Endothelial cell (in vitro differentiated cells): ENCODE results near the gene DSCAML1. TPM values are rescaled to one million over a fixed set of nuclear protein-coding genes. Genes with fewer than 3 reads are reported as not detected.

Experiments
- DNase-seq: peaks from one replicate; pipeline ENCODE4 v3.0.0; 2021; ENCODE audit warnings: low spot score
- H3K27ac Mint-ChIP-seq: one replicate; pipeline ENCODE4 v1.8.0; 2021; ENCODE audit warnings: mixed read lengths, inconsistent platforms; ENCODE audit not compliant: unreplicated experiment
- H3K27me3 Mint-ChIP-seq: one replicate; pipeline ENCODE4 v1.8.0; 2021; ENCODE audit warnings: mild to moderate bottlenecking, moderate library complexity, mixed read lengths, inconsistent platforms; ENCODE audit not compliant: unreplicated experiment
- H3K36me3 Mint-ChIP-seq: one replicate; pipeline ENCODE4 v1.8.0; 2021; ENCODE audit warnings: mild to moderate bottlenecking, low read depth, mixed read lengths, inconsistent platforms; ENCODE audit not compliant: unreplicated experiment
- H3K4me1 Mint-ChIP-seq: one replicate; pipeline ENCODE4 v1.8.0; 2021; ENCODE audit warnings: mild to moderate bottlenecking, mixed read lengths, inconsistent platforms; ENCODE audit not compliant: unreplicated experiment
- H3K4me3 Mint-ChIP-seq: one replicate; pipeline ENCODE4 v1.8.0; 2021; ENCODE audit warnings: mild to moderate bottlenecking, mixed read lengths, inconsistent platforms; ENCODE audit not compliant: unreplicated experiment
- H3K9me3 Mint-ChIP-seq: one replicate; pipeline ENCODE4 v1.8.0; 2021; ENCODE audit warnings: mixed read lengths, inconsistent platforms; ENCODE audit not compliant: unreplicated experiment
- CTCF ChIP-seq: fragments of 200-600 bp; sonication (generic); IDR thresholded peaks from one replicate; pipeline ENCODE4 v1.5.0; 2021; ENCODE audit warnings: antibody characterized with exemption; ENCODE audit not compliant: unreplicated experiment
- long read RNA-seq: library from polyadenylated mRNA; unstranded; transcript quantifications from one replicate; pipeline ENCODE4 v2.0.0, GENCODE V29; 2020; ENCODE audit not compliant: unreplicated experiment
- total RNA-seq: library from RNA; stranded (reverse); fragmentation: NEBNext Ultra II Directional; extraction: Animal tissue kit (Norgen Biotek cat#: 25700); gene quantifications from one replicate; pipeline ENCODE4 v1.2.1, GENCODE V29; 2021; ENCODE audit not compliant: unreplicated experiment

The DSCAML1 gene
- 3.8 TPM for total RNA-seq
- long read RNA-seq = 0 reads

GRCh38 chr11:117796872-117797529 lies at the start of gene DSCAML1:
DSCAML1 (minus strand) TSS chr11:117797216; CDS start chr11:117797079, 137 bp downstream.
- DNase-seq = peak; percentile 41

GRCh38 chr11:117843666-117844484 lies 46.9 kb upstream of the DSCAML1 start:
- Mint-ChIP-seq H3K27ac (no peak overlapping the region), H3K4me1 (no peaks in the 10 kb centered on the region), H3K9me3 (no peaks in the 10 kb centered on the region), H3K36me3 (no peaks in the 10 kb centered on the region), H3K27me3 (no peaks in the 10 kb centered on the region), H3K4me3 (no peak overlapping the region)
- TF ChIP-seq CTCF = peak; percentile 99
- DNase-seq = peak; percentile 88

More at GRCh38 chr11:117796872-117797529, at the start of gene DSCAML1:
- Mint-ChIP-seq H3K4me3 (peak within 1 kb of the TSS; percentile 51), H3K4me1 (peaks cover 3% of the 10 kb centered on the region), H3K27me3 (peaks cover 18% of the 10 kb centered on the region), H3K36me3 (no peaks in the 10 kb centered on the region), H3K27ac (no peak within 1 kb of the TSS), H3K9me3 (no peaks in the 10 kb centered on the region)
- TF ChIP-seq CTCF = no peak

GRCh38 chr11:117842131-117842941 lies 45.3 kb upstream of the DSCAML1 start:
- Mint-ChIP-seq H3K4me1 (no peaks in the 10 kb centered on the region), H3K27me3 (no peaks in the 10 kb centered on the region), H3K9me3 (no peaks in the 10 kb centered on the region), H3K4me3 (no peak overlapping the region), H3K27ac (no peak overlapping the region), H3K36me3 (no peaks in the 10 kb centered on the region)
- TF ChIP-seq CTCF = no peak
- DNase-seq = no peak

- Mint-ChIP-seq H3K27me3 (peaks cover 1% of the 10 kb centered on the region), H3K36me3 (no peaks in the 10 kb centered on the region), H3K4me3 (no peak overlapping the region), H3K9me3 (no peaks in the 10 kb centered on the region), H3K27ac (no peak overlapping the region), H3K4me1 (no peaks in the 10 kb centered on the region)
- DNase-seq = no peak
- TF ChIP-seq CTCF = no peak
Observed at GRCh38 chr11:117841551-117842031, 44.6 kb upstream of the DSCAML1 start.
